ENCODE results near the gene TRIM2. TPM values are rescaled to one million over a fixed set of nuclear protein-coding genes. Genes with fewer than 3 reads are reported as not detected.

The TRIM2 gene
- total RNA-seq, 1 donor from 2014 or later: 67.3 TPM

DNA sequence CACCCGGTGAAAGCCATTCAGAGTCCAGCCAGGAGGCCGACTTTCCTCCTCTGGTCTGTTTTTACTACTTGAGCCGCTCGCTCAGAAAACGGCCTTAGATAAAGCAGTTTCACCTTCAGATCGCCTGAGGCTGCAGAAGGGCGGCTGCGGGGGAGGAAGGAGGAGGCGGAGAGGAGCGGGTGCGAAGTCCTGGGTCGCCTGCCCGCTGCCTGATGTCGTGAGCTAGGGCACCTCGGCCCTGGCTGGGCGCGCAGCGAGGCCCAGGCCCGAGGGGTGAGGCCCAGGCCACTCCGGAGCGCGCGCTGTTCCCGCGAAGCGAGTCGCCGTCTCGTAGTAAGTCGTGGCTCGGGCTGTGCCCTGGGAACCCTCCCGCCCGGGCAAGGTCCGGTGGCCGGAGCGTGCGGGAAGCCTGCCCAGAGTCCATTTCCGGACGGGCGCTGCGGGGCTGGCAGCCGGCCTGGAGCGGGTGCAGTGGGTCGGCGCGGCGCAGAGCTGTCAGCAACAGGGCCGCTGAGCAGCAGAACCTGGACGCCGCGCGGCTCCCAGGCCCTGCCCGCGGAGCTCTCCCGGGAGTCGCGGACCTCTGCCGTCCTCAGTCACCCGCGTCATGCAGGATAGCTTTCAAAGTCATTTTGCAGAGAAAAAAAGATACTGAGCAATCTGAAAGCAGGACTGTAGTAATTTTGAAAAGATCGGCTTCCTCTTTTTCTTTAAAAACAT is 18.6 kb downstream of the TRIM2 start:
- no peak for DNase-seq

DNA sequence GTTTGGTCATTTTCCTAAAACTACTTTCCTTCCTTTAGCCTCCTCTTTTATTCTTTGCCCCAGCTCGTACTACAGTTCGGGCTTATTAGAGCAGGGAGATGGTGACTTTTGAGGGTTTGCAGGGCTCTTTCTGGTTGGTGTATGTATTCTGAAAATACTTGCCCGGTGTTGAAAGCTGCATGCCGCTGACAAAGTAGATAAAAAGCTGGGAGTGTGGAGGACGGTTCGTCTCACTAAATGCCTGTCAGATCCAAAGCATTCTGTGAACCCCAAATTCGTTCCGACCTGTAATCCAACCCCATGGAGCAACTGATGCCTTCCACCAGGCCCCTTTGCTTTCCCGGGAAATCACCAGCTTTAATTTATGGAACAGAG is 19.2 kb downstream of the TRIM2 start:
- no peak for DNase-seq

DNA sequence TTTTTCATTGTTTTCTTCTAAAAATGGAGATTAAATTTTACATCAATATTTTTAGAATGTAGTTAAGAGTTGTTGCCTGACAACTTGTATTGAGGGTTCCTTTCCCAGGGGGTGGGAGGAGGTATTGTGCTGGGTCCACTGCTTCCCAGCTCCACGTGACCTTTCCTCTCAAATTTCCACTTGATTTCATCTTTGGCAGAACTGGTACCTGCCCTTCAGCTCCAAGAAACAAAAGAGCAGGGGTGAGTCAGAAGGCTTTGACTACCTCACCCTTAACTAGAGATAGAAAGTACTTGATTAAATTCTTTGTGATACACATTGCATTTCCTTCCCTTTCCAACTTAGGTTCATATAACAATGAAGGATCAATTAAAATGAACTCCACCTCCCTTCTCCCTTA is 19.7 kb downstream of the TRIM2 start:
- DNase-seq: no peak

DNA sequence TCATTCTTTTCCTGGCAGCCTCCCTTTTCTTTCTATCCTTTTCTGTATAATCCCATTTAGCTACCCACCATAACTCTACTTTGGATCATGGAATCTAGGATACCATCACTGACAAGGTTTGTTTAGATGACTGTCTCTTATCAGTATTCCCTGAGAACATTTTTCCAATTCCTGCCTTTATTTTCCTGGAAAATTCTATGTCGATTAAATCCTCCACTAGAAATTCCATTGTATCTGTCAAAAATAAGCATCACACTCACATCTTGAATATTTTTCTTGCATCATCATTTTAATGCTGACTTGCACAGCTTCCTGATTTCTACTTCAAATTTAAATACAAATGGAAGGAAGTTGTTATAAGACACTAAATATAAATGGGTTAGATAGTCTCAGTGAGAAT is 20.2 kb downstream of the TRIM2 start:
- no peak for DNase-seq

DNA sequence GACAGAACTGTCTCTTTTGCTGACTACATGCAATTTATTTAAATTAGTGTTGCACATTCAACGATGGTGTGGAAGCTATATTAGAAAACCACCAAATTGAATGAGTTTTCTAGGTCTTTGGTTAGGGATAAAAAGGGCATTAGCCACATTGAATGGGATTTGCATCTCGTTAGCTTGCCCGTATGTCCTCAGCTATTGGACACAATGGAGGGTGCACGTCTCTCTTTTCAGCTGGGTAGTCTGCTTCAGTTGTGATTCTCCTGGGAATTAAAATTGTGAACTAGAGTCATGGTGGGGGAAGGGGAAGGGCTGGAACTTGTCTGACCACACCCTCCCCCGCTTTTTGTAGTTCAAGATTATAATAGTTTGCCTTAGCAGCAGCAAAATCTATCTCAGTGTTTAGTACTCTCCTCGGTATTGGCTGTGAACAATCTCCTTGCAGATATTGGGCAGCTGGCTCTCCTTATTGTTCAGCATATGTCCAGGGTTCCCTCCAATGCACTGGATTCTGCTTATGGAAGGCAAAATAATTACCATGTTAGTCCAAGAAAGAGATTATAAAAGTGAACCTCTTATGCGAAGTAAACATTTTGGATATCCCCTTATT is 23.3 kb downstream of the TRIM2 start:
- DNase-seq: no peak

DNA sequence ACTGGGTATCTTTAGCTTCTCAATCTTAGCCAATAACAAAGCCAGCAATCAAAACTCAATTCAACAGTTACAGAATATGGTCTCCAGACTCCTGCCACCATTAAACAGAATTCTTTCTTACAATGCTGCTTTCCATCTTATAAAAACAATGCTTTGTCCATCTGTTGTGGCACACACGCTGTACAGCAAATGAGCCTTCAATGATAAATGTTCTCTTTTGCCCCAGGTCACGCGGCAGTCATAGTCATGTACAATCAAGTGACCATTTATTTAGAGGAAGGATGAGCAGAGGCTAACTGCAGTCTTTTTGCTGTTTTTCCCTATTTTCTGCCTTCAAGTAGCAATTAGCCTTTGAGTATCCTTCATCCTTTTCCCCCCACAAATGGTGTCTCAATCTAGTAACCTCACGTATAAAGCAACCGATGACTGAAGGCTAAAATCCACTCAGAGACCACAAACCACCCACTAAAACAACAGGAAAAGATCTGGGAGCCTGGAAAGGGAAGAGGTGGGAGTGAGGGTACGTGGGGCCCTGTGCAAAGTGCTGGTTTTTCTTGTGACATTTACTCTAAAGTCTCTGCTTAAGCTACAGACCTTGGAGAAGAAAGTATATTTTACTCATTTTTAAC is 24.4 kb downstream of the TRIM2 start:
- DNase-seq: no peak

DNA sequence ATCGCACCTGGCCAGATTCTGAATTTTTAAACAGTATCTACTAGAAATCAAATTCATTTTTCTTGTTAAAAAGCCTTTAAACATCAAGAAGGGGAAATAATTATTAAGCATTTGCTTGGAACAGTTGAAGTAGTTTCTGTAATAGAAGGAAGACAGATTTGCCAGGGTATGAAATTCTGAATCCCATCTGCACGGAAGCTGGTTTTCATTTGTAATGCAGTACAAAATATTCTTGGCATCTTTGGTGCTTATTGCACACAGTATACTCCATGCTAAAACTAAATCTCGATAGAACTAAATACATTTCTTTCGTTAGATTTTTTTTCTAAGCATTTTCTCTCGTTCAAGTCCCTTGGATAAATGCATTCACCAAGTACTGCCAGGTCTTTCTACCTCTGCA is 25.3 kb downstream of the TRIM2 start:
- peak; percentile 85 for DNase-seq

DNA sequence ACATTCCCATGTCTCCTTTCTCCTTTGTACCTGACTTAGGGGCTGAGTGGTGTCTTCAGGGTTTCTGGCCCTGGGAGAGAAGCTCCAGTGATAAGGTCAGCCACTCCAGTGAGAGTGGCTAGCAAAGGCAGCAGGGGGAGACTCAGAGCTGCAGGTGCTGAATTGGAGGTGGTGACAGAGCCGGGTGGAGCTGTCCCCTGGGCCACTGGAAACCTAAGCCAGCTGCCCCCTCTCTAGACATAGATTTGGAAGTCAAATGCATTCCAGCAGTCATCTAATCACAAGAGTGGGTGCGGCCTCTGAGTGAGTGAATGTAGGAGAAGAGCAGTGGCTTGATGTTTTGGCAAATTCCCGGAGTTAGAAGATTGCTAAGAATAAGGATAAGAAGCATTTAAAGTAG is 28.5 kb downstream of the TRIM2 start:
- no peak for DNase-seq

DNA sequence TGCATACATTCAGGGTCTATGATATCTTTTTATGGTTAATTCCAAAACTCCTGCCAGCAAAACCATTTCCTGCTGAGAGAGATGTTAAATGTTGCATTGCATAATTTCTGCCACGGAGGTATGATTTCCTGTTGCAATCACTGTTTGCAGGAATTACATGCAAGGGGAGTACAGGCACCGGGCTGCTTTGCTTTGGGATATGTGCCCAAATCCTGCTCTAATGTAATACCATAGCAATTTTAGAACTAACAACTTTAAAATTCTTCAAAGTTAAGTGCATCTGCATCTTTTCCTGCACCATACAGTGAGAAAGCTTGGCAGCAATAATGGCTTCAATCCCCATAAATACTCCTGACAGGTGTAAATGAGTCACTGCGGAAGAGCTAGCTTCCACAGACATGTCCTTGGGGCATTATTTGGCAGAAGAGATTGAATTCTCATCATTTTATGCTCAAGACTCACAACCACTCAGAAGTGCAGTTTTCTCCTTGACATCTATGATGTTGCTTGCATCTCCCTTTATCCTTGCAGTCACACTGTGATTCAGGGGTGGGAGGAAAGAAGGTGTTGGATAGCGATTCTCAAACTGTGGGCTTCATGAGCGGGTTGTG is 29.6 kb downstream of the TRIM2 start:
- DNase-seq: peak; percentile 83

DNA sequence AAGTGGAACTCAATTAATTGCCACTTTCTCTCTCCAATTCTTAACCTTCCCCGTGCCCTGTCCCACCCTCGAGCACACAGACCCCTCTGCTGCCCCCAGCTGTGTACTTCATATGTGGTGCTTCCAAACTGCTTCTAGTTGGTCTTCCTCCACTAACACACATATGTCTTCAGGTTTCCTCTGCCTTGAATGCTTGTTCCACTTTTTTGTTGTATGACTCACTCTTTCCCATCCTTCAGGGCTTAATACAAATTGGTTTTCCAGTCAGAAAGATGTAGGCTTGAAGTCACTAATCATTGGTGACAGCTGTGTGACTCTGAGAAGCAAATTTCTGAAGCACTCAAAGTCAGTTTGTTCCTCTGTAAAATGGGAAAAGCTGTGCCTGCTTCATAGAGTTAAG is 30.6 kb downstream of the TRIM2 start:
- DNase-seq: no peak

DNA sequence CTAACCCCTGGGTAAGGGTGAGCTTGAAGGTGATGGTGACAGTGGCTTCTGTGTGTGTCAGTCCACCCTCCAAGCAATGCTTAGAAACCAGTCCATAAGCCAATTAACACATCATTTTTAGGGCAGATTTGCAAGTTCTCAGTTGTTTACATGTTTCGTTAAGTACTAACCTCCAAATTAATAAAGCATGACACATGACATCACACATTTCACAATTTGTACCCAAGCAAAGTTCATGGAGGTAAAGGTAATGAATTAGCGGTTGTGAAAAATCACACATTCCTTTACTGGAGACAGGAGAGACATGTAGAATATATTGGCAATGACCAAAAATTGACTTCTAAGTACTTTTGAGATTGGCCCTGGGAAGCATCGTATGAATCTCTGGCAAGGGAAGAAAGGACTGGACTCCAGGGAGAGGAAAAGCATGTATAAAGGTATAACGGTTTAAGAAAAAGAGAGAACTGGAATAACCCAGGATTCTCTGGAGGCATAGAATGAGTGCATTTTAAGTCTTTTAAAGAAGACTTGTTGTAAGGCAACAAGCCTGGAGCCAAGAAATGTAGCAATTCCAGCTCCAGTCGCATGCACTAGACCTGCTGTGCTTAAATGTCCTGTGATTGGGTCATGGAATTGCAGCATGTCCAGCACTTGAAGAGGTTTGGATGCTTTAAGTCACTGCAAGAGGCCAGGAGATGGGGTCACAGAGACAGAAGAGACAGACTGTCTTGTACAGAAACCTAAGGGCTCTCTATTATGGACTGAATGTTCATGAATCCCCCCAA is 34.1 kb downstream of the TRIM2 start:
- no peak for DNase-seq

DNA sequence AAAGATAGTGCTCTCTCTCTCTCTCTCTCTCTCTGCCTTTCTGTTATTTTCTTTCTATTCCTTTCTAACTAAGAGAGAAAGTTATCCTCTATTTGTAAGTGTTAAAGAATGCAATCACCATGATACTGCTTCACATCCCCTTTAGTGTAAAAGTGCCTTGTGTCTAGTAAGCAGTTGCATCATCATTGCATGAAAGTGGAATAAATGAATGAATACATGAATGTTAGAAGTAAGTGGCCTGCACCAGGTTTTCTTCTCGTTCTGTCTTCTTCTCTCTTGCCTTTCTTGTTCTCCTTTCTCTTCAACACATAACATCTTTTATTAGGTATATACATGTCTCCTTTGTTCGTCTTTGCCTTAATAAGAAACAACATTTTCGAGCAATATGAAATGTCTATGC is 35.2 kb downstream of the TRIM2 start:
- no peak for DNase-seq

DNA sequence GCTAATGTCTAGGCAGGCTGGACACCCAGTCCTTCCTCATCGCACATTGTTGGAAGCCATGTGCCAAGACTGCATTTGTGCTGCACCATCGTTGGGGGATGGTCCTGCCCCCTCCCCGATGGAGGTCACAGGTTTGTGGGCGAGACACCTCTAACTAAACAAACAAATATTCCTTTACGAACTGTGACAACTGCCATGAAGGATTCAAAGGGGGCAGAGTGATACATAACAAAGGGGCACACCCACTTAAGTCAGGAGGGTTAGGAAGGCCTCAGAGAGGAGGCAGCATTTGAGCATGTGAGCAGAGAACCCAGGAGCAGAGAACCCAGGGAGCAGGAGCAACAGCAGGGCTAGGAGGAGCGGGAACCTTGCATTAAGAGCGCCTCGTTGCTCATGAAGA is 37.1 kb downstream of the TRIM2 start:
- DNase-seq: no peak

DNA sequence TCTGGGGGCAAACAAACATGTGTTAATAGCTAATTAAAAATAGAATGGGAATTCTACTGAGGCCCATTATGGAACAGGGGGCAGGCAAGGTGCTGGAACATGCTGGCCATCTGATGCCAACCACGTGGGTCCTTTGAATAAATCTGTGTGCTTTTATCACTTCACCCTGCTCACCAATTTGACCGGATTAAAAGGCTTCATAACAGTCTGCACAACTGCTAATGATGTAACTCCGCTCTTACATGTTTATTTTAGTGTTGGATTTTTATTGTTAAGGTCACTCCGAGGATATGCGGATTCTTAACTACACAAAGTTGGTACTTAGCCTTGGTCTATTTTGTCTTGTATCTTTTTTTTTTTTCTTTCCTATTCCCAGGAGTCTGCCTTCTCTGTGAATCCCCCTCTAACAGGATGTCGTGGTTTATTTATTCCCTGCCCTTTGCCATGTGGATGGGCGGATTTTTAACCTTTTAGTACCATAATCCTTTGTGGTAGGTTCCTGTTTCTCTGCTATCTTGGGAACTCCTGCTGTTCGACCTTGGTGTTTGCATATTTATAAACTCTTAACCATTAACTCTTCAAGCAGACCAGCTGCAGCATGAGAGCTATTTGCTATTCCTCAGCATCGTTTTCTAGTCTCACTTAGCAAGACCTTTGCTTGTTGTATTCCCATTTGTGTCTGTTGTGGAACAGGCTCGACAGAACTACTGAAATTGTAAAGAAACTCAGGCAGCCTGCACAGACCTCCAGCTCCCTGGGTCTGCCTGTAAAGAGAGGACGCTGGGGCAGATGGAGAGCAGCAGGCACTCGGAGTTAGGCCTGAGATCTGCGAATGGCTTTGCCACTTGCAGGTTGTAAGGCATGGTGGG is 38.0 kb downstream of the TRIM2 start:
- DNase-seq: no peak

DNA sequence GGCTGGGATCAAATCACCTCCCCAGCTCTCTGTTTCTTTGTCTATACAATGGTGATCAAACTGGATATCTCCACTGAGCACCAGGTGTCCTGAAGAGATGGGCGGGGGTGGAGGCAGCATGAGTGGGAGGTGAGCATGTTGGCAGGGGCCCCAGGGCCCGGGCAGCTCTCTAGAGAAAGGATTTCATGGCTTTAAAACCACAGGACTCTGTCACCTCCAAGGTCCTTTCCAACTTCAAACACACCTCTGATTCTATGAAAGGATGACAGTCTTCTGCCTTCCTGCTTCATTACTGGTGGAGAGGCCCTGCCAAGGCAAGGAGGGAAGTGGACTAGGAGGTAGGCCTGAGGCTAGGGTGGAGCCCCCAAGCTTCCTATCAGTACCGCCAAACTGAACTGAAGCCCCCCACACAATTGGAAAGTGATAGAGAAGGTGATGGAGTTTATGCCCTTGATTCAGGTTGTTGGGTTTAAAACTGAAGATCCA is 38.6 kb downstream of the TRIM2 start:
- DNase-seq: no peak

DNA sequence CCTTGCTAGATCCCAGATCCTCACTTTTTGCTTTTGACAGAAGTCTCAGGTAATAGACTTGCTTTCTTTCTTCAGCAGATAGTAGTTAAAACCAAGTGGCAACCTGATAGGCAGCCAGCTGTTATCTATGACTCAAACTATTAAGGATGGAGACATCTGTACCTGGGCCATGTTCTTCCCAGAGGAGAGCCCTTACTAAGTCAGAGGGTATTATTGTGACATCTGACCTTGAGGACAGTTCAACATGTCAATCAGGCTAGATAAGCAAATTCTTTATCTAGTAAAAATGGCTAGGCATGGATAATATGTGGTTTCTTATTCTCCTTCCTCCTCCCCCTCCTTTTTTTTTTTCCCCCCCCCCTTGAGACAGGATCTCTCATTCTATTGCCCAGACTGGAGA is 39.2 kb downstream of the TRIM2 start:
- DNase-seq: no peak

DNA sequence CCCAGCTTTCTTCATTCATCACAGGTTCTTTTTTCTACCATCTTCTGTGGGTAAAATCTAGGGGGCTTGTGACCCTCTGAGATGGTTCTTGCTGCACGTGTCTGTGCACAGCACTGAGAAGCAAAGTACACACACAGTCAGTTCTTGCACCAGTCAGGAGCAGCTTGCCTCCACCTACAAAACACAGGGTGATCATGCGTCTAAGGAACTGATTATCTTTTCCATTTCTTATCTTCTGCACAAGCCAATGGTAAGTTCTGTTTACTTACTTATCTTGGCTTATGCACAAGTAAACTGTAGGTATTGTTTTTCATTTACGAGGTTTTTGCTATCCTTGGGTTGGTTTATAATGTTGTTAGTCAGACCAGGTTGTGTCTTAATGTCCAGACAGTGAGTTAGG is 40.7 kb downstream of the TRIM2 start:
- DNase-seq: no peak

DNA sequence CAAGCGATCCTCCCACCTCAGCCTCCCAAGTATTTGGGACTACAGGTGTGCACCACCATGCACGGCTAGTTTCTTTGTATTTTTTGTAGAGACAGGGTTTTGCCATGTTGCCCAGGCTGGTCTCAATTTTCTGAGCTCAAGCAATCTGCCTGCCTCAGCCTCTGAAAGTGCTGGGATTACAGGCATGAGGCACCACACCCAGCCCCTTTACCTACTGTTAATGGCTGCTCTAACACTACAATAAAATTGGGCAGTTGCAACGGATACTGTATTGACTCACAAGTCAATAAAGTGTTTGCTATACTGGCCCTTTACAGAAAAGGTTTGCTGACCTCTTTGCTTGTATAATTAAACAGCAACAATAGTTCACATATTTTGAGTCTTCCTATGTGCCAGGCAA is 41.5 kb downstream of the TRIM2 start:
- no peak for DNase-seq

DNA sequence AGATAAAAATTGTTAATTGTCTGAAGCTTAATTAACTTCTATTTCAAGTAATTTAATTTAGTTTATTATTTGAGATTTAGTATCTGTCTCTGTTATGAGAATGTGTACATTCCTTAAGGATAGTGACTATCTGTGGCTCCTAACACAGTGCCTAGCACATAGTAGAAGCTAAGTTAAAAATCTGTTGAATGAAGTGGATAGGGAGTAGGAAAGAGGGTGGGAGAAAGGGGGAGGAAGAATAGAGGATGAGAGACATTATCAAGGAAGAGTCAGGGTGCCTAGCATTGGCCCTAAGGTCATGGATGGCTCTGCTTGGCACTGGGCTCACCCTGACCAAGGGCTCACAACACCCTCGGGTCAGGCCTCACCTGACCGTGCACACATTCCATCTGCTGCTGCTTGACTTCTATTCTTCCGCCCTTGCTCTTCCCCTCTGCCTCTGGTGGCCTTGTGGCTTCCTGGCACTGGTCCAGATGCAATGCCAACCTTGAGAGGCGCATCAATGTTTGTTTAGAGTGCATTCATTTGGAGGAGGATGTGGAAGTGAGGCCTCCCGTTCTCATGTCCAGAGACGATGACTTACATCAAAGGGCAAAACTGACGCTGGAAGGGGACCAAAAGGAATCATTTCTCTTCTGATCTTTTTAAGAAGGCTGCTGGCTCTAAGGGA is 42.3 kb downstream of the TRIM2 start:
- DNase-seq: no peak

DNA sequence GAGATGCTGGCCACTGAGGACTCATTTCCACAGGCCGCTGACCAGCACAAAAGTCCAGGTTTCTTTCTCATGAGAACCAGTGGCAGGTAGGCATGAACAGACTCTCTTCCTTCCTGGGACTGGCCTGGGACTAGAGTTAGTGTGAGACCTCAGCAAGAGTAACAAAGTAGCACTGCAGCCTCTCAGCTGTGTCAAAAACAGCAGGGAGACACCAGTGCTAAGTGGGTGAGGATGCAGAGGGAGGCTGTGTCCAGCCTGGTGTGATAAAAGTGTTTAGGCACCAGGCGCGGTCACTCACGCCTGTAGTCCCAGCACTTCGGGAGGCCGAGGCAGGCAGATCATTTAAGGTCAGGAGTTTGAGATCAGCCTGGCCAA is 42.9 kb downstream of the TRIM2 start:
- DNase-seq: no peak

DNA sequence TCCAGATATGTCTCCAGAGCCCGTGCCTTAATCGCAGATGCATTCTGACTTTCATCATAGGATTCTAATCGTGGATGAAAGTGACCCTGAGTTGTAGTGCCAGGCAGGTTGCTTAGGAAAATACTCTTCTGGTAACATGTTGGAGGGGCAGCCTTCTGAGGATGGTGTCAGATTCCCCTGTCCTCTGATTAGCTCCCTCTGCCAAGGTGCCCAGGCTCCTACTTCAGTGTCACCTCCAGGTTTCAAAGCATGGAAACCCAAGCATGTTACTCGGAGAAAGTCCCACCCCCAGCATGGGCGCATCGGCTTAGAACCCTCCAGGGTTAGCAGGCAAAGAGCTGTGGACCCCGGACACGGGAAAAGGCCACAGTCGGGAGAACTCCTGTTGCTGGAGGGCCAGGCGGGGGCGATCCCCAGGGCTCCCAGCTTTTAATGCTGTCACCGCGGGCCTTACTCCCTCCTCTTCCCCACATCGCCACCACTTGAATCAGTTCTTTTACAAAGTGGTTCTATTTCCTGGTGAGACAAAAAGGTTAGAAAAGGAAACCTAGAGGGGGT is 44.5 kb downstream of the TRIM2 start:
- DNase-seq: no peak

Data from skin of body (tissue), 2 donors.